Measurements from ENCODE around the gene RDH13.
A peak's percentile ranks its signal among the peaks of the same experiment; 100 is the strongest.

RDH13 gene

GRCh38 chr19:55097864-55098715 lies 35.1 kb upstream of the RDH13 start (continued):
- TF ChIP-seq ZNF629 (tag by site-specific recombination; IDR thresholded peaks at IDR 0.05) (no peak), ZNF426 (tag by site-specific recombination; IDR thresholded peaks at IDR 0.05) (no peak), ZNF280D (tag by site-specific recombination; IDR thresholded peaks at IDR 0.05) (no peak), ZNF776 (tag by site-specific recombination; IDR thresholded peaks at IDR 0.05; ENCODE audit: borderline replicate concordance) (no peak)

- no peak for TF ChIP-seq ZNF48 (tag by site-specific recombination; IDR thresholded peaks at IDR 0.05)
- TF ChIP-seq PATZ1 (tag by site-specific recombination; IDR thresholded peaks at IDR 0.05), result 0 out of 2 replicates have a peak, but pooled peaks have one; percentile 18
- peak; percentile 79 for TF ChIP-seq HIC1 (tag by site-specific recombination; IDR thresholded peaks at IDR 0.05)
- peaks cover 4 to 40% of the 10 kb centered on the region in 2 experiments; a peak in 2 of 3 replicates for H3K36me3 ChIP-seq (ENCODE audit: control insufficient read depth in 2 of 2, insufficient read depth in 1 of 2, low read length in 2 of 2)
- CTCF ChIA-PET, result interaction anchor here (0.6 to 1.8 kb wide), 2 partner anchors 18 to 45 kb away, joined by 3 to 6 read pairs; no protein-coding TSS in a partner anchor
- no peak overlapping the region for H3K27ac ChIP-seq (ENCODE audit: extremely low read depth, low read depth, low read length)
- POLR2A ChIA-PET, result interaction anchor here (0.6 to 2.0 kb wide), 3 partner anchors 21 to 512 kb away, joined by 4 to 6 read pairs (median 5); partner anchors contain the start of gene PPP1R12C
- no peak overlapping the region for H3K4me3 ChIP-seq (ENCODE audit: low read depth, low read length)
- H3K9me3 ChIP-seq (ENCODE audit: control insufficient read depth, insufficient read depth, low read depth, low read length), result no peaks in the 10 kb centered on the region
- H3K4me1 ChIP-seq (ENCODE audit: control insufficient read depth, insufficient read depth, low read length), result no peaks in the 10 kb centered on the region
These were observed 33.2 kb upstream of the RDH13 start for GRCh38 chr19:55096061-55096701.

GRCh38 chr19:55095260-55096060 lies 32.5 kb upstream of the RDH13 start:
- H3K27ac ChIP-seq (ENCODE audit: extremely low read depth, low read depth, low read length), result no peak overlapping the region; the same call in 1 of the 2 replicates
- H3K9me3 ChIP-seq (ENCODE audit: control insufficient read depth, insufficient read depth, low read depth, low read length), result no peaks in the 10 kb centered on the region
- CTCF ChIA-PET, result interaction anchor here (0.6 to 1.8 kb wide), 2 partner anchors 46 to 75 kb away, joined by 4 to 6 read pairs; no protein-coding TSS in a partner anchor
- H3K4me3 ChIP-seq (ENCODE audit: low read depth, low read length), result no peak overlapping the region
- H3K36me3 ChIP-seq (ENCODE audit: control insufficient read depth in 2 of 2, insufficient read depth in 1 of 2, low read length in 2 of 2), result peaks cover 4 to 47% of the 10 kb centered on the region in 2 experiments; a peak in 2 of 3 replicates
- H3K4me1 ChIP-seq (ENCODE audit: control insufficient read depth, insufficient read depth, low read length), result no peaks in the 10 kb centered on the region
- POLR2A ChIA-PET, result interaction anchor here (2.0 kb wide), 1 partner anchor 22 kb away, joined by 5 read pairs; the partner anchor contains the start of gene PPP1R12C
- no peak for TF ChIP-seq ZSCAN5A (tag by site-specific recombination; IDR thresholded peaks at IDR 0.05)
- TF ChIP-seq ZNF335 (tag by site-specific recombination; conservative IDR thresholded peaks at IDR 0.05), result peak; percentile 64
- TF ChIP-seq ZNF404 (tag by site-specific recombination; IDR thresholded peaks at IDR 0.05), result no peak
- no peak for TF ChIP-seq MZF1 (tag by site-specific recombination; IDR thresholded peaks at IDR 0.05; ENCODE audit: borderline replicate concordance)
- no peak for TF ChIP-seq ZNF18 (tag by site-specific recombination; IDR thresholded peaks at IDR 0.05)
- no peak for TF ChIP-seq ZNF561 (tag by site-specific recombination; IDR thresholded peaks at IDR 0.05; ENCODE audit: borderline replicate concordance)
- 0 out of 2 replicates have a peak, but pooled peaks have one; percentile 37 for TF ChIP-seq ZNF76 (tag by site-specific recombination; IDR thresholded peaks at IDR 0.05; ENCODE audit: borderline replicate concordance, low read depth)
- TF ChIP-seq HOXC10 (CRISPR knock-in tag; IDR thresholded peaks at IDR 0.05), result 0 out of 2 replicates have a peak, but pooled peaks have one; percentile 79
- TF ChIP-seq ZNF341 (tag by site-specific recombination; IDR thresholded peaks at IDR 0.05; ENCODE audit: low read depth), result peak; percentile 70
- TF ChIP-seq OSR2 (tag by site-specific recombination; IDR thresholded peaks at IDR 0.05), result no peak
